ENCODE measurements around the gene KMT2A.

- TF ChIP-seq POLR2A (IDR thresholded peaks at IDR 0.05), result no peak
- TF ChIP-seq CTCF (IDR thresholded peaks at IDR 0.05), result no peak
Measured at GRCh38 chr11:118514103-118514502, 77.8 kb downstream of the KMT2A start.
